ENCODE data around the gene PALLD. TPM values are rescaled to one million over a fixed set of nuclear protein-coding genes. Genes with fewer than 3 reads are reported as not detected.

Gene PALLD
- total RNA-seq, 2 experiments from 2014 or later, result 0.49 to 0.78 TPM

DNA sequence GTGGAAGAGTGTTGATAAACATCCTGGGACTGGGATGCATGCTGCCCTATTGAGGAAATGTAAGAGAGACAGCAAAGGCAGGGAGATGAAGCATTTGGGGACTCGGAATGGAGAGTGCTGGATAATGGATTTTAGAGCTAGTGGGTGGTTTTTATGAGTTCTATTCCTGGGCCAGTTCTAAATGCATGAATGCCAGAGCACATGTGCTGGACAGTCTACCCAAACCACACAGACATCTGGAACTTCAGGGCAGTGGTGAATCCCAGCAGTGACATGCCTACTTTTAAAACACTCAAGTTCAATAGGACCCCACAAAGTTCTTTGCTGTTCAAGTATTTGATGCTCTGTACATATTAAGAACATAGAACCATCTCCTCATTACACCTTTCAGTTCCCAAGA, 379.3 kb downstream of the PALLD start:
- no peaks in the 10 kb centered on the region for H3K9me3 ChIP-seq (ENCODE audit: control insufficient read depth in 1 of 2, insufficient read depth in 1 of 2, low read length in 2 of 2)
- H3K36me3 ChIP-seq (ENCODE audit: insufficient read depth, low read length), result no peaks in the 10 kb centered on the region
- Mint-ChIP-seq H3K4me1 (ENCODE audit: low read depth) (peaks cover 11% of the 10 kb centered on the region), H3K9me3 (no peaks in the 10 kb centered on the region), H3K4me3 (no peak overlapping the region), H3K27ac (no peak overlapping the region), H3K36me3 (ENCODE audit: low read depth) (no peaks in the 10 kb centered on the region), H3K27me3 (peaks cover 71% of the 10 kb centered on the region)
- H3K27me3 ChIP-seq (ENCODE audit: control insufficient read depth in 1 of 2, insufficient read depth in 2 of 2, low read length in 2 of 2), result peaks cover 10 to 45% of the 10 kb centered on the region in 2 experiments
- DNase-seq, result no peak
- no peak overlapping the region for H3K4me3 ChIP-seq (ENCODE audit: low read length)
- ATAC-seq (ENCODE audit: poor library complexity), result no peak
- POLR2A ChIA-PET, result no interaction called here
- intact Hi-C loops (cut with DNase I, micrococcal nuclease), result no loop called here
- no peaks in the 10 kb centered on the region for H3K4me1 ChIP-seq (ENCODE audit: insufficient read depth, low read length)
- CTCF ChIA-PET, result no interaction called here
- no peak overlapping the region for H3K27ac ChIP-seq (ENCODE audit: low read depth in 1 of 2, low read length in 2 of 2)
- TF ChIP-seq, protein P1, sequence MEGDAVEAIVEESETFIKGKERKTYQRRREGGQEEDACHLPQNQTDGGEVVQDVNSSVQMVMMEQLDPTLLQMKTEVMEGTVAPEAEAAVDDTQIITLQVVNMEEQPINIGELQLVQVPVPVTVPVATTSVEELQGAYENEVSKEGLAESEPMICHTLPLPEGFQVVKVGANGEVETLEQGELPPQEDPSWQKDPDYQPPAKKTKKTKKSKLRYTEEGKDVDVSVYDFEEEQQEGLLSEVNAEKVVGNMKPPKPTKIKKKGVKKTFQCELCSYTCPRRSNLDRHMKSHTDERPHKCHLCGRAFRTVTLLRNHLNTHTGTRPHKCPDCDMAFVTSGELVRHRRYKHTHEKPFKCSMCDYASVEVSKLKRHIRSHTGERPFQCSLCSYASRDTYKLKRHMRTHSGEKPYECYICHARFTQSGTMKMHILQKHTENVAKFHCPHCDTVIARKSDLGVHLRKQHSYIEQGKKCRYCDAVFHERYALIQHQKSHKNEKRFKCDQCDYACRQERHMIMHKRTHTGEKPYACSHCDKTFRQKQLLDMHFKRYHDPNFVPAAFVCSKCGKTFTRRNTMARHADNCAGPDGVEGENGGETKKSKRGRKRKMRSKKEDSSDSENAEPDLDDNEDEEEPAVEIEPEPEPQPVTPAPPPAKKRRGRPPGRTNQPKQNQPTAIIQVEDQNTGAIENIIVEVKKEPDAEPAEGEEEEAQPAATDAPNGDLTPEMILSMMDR (IDR thresholded peaks at IDR 0.05), result no peak

DNA sequence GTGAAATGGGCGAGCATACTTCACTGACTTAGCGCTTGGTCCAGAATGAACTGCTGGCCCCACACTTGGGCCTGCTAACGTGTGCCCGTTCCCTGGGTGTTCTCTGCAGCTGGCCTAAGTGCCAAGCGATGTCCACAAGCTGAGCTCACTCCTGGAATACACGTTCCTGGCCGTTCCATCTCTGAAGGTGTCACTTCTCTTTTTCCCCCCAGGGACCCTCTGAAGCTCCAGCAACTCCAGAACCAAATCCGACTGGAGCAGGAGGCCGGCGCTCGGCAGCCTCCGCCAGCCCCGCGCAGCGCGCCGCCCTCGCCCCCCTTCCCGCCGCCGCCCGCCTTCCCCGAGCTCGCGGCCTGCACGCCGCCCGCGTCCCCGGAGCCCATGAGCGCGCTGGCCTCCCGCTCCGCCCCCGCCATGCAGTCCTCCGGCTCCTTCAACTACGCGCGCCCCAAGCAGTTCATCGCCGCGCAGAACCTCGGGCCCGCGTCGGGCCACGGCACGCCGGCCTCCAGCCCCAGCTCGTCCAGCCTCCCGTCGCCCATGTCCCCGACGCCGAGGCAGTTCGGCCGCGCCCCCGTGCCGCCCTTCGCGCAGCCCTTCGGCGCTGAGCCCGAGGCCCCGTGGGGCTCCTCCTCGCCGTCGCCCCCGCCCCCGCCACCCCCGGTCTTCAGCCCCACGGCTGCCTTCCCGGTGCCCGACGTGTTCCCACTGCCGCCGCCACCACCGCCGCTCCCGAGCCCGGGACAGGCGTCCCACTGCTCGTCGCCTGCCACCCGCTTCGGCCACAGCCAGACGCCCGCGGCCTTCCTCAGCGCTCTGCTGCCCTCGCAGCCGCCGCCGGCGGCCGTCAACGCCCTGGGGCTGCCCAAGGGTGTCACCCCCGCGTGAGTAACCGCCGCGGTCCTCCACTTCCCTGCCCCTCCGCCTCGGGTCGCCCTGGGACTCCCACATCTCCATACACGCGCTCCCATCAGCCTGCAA, 380.9 kb downstream of the PALLD start:
- Histone ChIP-seq H3K36me3 (ENCODE audit: insufficient read depth, low read length) (no peaks in the 10 kb centered on the region), H3K27ac (ENCODE audit: low read depth in 1 of 2, low read length in 2 of 2) (no peak overlapping the region), H3K9me3 (ENCODE audit: control insufficient read depth in 1 of 2, insufficient read depth in 1 of 2, low read length in 2 of 2) (no peaks in the 10 kb centered on the region), H3K4me3 (ENCODE audit: low read length) (peak overlapping the region; percentile 26), H3K27me3 (ENCODE audit: control insufficient read depth in 1 of 2, insufficient read depth in 2 of 2, low read length in 2 of 2) (peaks cover 6 to 45% of the 10 kb centered on the region in 2 experiments), H3K4me1 (ENCODE audit: insufficient read depth, low read length) (no peaks in the 10 kb centered on the region)
- intact Hi-C loops (cut with DNase I, micrococcal nuclease), result no loop called here
- peak in 5 of 14 experiments; percentile 12 to 59 (median 34) for DNase-seq
- Mint-ChIP-seq H3K27ac (no peak overlapping the region), H3K4me3 (peak overlapping the region; percentile 89), H3K9me3 (no peaks in the 10 kb centered on the region), H3K4me1 (ENCODE audit: low read depth) (peaks cover 11% of the 10 kb centered on the region), H3K36me3 (ENCODE audit: low read depth) (no peaks in the 10 kb centered on the region), H3K27me3 (peaks cover 85% of the 10 kb centered on the region)
- ChIA-PET POLR2A (no interaction called here), CTCF (no interaction called here)
- ATAC-seq (ENCODE audit: poor library complexity), result peak; percentile 56
- TF ChIP-seq, protein P1 (IDR thresholded peaks at IDR 0.05), result no peak

DNA sequence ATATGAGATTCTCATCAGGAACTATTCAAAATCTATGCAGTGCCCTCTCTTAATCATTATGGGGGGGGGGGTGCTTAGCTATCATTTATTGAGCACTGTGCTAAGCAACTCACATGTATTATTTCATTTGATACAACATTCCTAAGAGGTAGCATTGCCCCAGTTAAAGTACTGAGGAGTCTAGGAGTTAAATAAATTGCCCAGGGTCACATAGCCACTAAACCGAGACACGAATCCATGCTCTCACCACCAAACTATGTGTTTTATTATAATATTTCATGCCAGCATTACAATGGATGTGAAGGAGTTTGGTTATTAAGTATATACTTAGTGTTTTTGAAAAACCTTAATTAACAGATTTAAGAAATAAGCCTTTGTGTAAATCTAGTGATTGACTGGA, 381.8 kb downstream of the PALLD start:
- peak overlapping the region; percentile 89 for H3K4me3 Mint-ChIP-seq
- peaks cover 6 to 45% of the 10 kb centered on the region in 2 experiments for H3K27me3 ChIP-seq (ENCODE audit: control insufficient read depth in 1 of 2, insufficient read depth in 2 of 2, low read length in 2 of 2)
- DNase-seq (no peak), ATAC-seq (ENCODE audit: poor library complexity) (no peak)
- H3K27ac ChIP-seq (ENCODE audit: low read depth in 1 of 2, low read length in 2 of 2), result no peak overlapping the region
- H3K4me1 Mint-ChIP-seq (ENCODE audit: low read depth), result peaks cover 11% of the 10 kb centered on the region
- no peaks in the 10 kb centered on the region for H3K36me3 Mint-ChIP-seq (ENCODE audit: low read depth)
- TF ChIP-seq, protein P1 (IDR thresholded peaks at IDR 0.05), result no peak
- POLR2A ChIA-PET, result no interaction called here
- no peaks in the 10 kb centered on the region for H3K9me3 ChIP-seq (ENCODE audit: control insufficient read depth in 1 of 2, insufficient read depth in 1 of 2, low read length in 2 of 2)
- peaks cover 79% of the 10 kb centered on the region for H3K27me3 Mint-ChIP-seq
- CTCF ChIA-PET, result no interaction called here
- intact Hi-C loops (cut with DNase I, micrococcal nuclease), result no loop called here
- H3K4me1 ChIP-seq (ENCODE audit: insufficient read depth, low read length), result no peaks in the 10 kb centered on the region
- no peak overlapping the region for H3K4me3 ChIP-seq (ENCODE audit: low read length)
- no peak overlapping the region for H3K27ac Mint-ChIP-seq
- no peaks in the 10 kb centered on the region for H3K36me3 ChIP-seq (ENCODE audit: insufficient read depth, low read length)
- no peaks in the 10 kb centered on the region for H3K9me3 Mint-ChIP-seq
